Keratinocyte (primary cell): ENCODE results near the gene TTC1. TPM values are rescaled to one million over a fixed set of nuclear protein-coding genes. Genes with fewer than 3 reads are reported as not detected.

Source experiments
- DNase-seq: peaks from one replicate; pipeline ENCODE4 v3.0.0-alpha.2; 2011; ENCODE audit warnings: low read depth, missing footprints, low spot score
- FAIRE-seq: peaks from 2 replicates; lab custom pipeline; 2011; peaks lifted over from hg19 to GRCh38; lab: Jason Lieb, UNC
- H2AFZ ChIP-seq: 2 replicates; pipeline ENCODE4 v1.6.0; 2012; ENCODE audit warnings: low read length, control low read depth, inconsistent platforms; ENCODE audit not compliant: control insufficient read depth
- H3K27ac ChIP-seq: 2 replicates; pipeline ENCODE4 v1.5.1; 2011; ENCODE audit warnings: low read length; ENCODE audit not compliant: control insufficient read depth, insufficient read depth
- H3K27me3 ChIP-seq: 3 replicates; pipeline ENCODE4 v1.6.0; 2011; ENCODE audit warnings: low read length; ENCODE audit not compliant: control insufficient read depth, insufficient read depth; ENCODE audit errors: extremely low read depth
- H3K36me3 ChIP-seq, 2 experiments: 2 replicates in 1 of 2; 3 replicates in 1 of 2; pipeline ENCODE4 v1.5.1; 2011; ENCODE audit warnings: low read length in 2 of 2, mild to moderate bottlenecking in 1 of 2; ENCODE audit not compliant: control insufficient read depth in 2 of 2, insufficient read depth in 2 of 2; ENCODE audit errors: extremely low read depth in 1 of 2
- H3K4me1 ChIP-seq: 3 replicates; pipeline ENCODE4 v1.5.1; 2011; ENCODE audit warnings: low read length; ENCODE audit not compliant: control insufficient read depth, insufficient read depth; ENCODE audit errors: extremely low read depth
- H3K4me2 ChIP-seq: 3 replicates; pipeline ENCODE4 v1.6.0; 2011; ENCODE audit warnings: low read depth, low read length; ENCODE audit not compliant: control insufficient read depth, insufficient read depth; ENCODE audit errors: extremely low read depth
- H3K4me3 ChIP-seq, 3 experiments: fragments of 200-600 bp in 1 of 3; sonication (generic) in 1 of 3; 2 replicates in 2 of 3; 3 replicates in 1 of 3; pipeline ENCODE4 v1.5.1; 2011 to 2016; ENCODE audit warnings: low read length in 3 of 3, mild to moderate bottlenecking in 3 of 3, control low read depth in 2 of 3, inconsistent platforms in 1 of 3, low read depth in 1 of 3, mixed read lengths in 1 of 3, mixed run types in 1 of 3, moderate library complexity in 1 of 3; ENCODE audit not compliant: control insufficient read depth in 2 of 3, insufficient read depth in 2 of 3; ENCODE audit errors: extremely low read depth in 1 of 3
- H3K79me2 ChIP-seq: 2 replicates; pipeline ENCODE4 v1.6.0; 2012; ENCODE audit warnings: low read length; ENCODE audit not compliant: control insufficient read depth, insufficient read depth
- H3K9ac ChIP-seq: 3 replicates; pipeline ENCODE4 v1.6.0; 2011; ENCODE audit warnings: low read length; ENCODE audit not compliant: control insufficient read depth, insufficient read depth; ENCODE audit errors: extremely low read depth
- H3K9me1 ChIP-seq: 3 replicates; pipeline ENCODE4 v1.6.0; 2011; ENCODE audit warnings: low read length; ENCODE audit not compliant: control insufficient read depth, insufficient read depth; ENCODE audit errors: extremely low read depth
- H3K9me3 ChIP-seq: 2 replicates; pipeline ENCODE4 v1.5.1; 2012; ENCODE audit warnings: low read depth, low read length; ENCODE audit not compliant: control insufficient read depth
- H4K20me1 ChIP-seq: 3 replicates; pipeline ENCODE4 v1.6.0; 2011; ENCODE audit warnings: low read length; ENCODE audit not compliant: control insufficient read depth, insufficient read depth; ENCODE audit errors: extremely low read depth
- EZH2 ChIP-seq: IDR thresholded peaks from one replicate; pipeline ENCODE4 v1.6.1; 2012; ENCODE audit warnings: inconsistent platforms, mild to moderate bottlenecking, low read length, moderate library complexity
- dilution Hi-C: fragments of 300-500 bp; cut with MboI; formaldehyde crosslinking; loops from one replicate; pipeline ENCODE4 v1.7.0; 2020; ENCODE audit warnings: low sequenced_read_pairs; ENCODE audit not compliant: extremely low pct_ligation_motif_present
- polyA plus RNA-seq, 5 experiments: library from polyadenylated mRNA; depleted of rRNA in 3 of 5; stranded (reverse) in 3 of 5; stranded (forward) in 1 of 5; unstranded in 1 of 5; fragments of >200 nt; gene quantifications; 1 replicate in 1 of 5; 2 replicates in 3 of 5; 3 replicates in 1 of 5; pipeline versions ENCODE4 v1.2.1 to v1.2.3, GENCODE V29; 2011 to 2012; ENCODE audit warnings: missing spikeins in 2 of 5, low read depth in 1 of 5, low replicate concordance in 1 of 5
- TF ChIP-seq, protein P1 (sequence below), 3 experiments: IDR thresholded peaks in 1 of 3; conservative IDR thresholded peaks in 1 of 3; optimal IDR thresholded peaks in 1 of 3; 2 replicates in 2 of 3; 3 replicates in 1 of 3; pipeline versions ENCODE3 to v1.5.1; 2011; ENCODE audit warnings: low read length in 3 of 3, mild to moderate bottlenecking in 3 of 3, moderate library complexity in 2 of 3, control low read depth in 1 of 3, inconsistent platforms in 1 of 3; ENCODE audit not compliant: insufficient read depth in 2 of 3; ENCODE audit errors: extremely low read depth in 1 of 3

The TTC1 gene
- polyA plus RNA-seq, 1 donor (not counting 4 experiments of a cell fraction or from before 2014, with no cell fraction given): 51.7 TPM

DNA sequence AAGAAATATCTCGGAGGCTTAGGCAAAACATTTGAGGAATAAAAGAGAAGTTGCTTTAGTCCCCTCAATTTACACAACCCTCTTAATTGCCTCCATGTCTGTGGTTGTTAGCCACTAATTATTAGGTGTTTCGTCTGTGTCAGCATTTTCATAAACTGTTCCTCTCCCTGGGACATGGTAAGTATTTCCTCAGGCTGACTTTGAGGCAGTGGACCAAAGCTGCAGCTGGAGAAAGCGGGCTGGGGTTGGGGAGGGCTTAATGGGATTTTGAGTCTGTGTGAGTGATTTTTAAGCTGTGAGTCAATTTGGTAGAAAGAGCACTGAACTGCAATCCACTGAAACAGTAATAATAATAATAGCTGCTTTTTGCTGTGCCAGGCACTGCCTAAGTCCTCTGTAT lies 13.0 kb upstream of the TTC1 start:
- Histone ChIP-seq H3K9ac (no peak overlapping the region), H4K20me1 (no peaks in the 10 kb centered on the region), H3K27ac (no peak overlapping the region), H3K4me1 (no peaks in the 10 kb centered on the region), H3K27me3 (no peaks in the 10 kb centered on the region), H2AFZ (no peak overlapping the region), H3K9me1 (no peaks in the 10 kb centered on the region), H3K79me2 (no peaks in the 10 kb centered on the region), H3K9me3 (peaks cover 5% of the 10 kb centered on the region), H3K36me3 (no peaks in the 10 kb centered on the region), H3K4me3 (no peak overlapping the region), H3K4me2 (no peak overlapping the region)
- TF ChIP-seq, protein P1, sequence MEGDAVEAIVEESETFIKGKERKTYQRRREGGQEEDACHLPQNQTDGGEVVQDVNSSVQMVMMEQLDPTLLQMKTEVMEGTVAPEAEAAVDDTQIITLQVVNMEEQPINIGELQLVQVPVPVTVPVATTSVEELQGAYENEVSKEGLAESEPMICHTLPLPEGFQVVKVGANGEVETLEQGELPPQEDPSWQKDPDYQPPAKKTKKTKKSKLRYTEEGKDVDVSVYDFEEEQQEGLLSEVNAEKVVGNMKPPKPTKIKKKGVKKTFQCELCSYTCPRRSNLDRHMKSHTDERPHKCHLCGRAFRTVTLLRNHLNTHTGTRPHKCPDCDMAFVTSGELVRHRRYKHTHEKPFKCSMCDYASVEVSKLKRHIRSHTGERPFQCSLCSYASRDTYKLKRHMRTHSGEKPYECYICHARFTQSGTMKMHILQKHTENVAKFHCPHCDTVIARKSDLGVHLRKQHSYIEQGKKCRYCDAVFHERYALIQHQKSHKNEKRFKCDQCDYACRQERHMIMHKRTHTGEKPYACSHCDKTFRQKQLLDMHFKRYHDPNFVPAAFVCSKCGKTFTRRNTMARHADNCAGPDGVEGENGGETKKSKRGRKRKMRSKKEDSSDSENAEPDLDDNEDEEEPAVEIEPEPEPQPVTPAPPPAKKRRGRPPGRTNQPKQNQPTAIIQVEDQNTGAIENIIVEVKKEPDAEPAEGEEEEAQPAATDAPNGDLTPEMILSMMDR (optimal IDR thresholded peaks at IDR 0.05 in 1 of 3, IDR thresholded peaks at IDR 0.05 in 1 of 3, conservative IDR thresholded peaks at IDR 0.05 in 1 of 3; ENCODE audit: extremely low read depth in 1 of 3, insufficient read depth in 2 of 3, low read length in 3 of 3): no peak
- TF ChIP-seq EZH2: no peak
- dilution Hi-C loops: no loop called here
- no peak for DNase-seq
- no peak for FAIRE-seq

DNA sequence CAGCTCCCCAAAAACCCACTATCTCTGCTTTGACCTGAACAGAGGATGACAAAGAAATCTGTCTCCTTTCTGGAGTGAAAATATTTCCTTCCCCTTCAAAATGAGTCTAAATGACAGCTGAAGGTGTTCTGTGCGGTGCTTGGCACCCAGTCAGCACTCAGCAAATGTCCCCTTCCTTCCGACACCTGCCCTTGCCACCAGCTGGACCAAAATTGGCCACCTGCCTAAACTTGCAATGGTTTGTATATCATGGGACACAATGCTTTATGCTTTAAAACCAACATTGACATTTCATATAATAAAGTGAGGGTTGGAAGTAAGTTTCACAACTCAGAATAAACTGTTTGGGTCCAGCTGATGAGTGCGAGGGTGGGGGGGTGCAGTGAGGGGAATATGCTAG lies 7.5 kb upstream of the TTC1 start:
- no peak overlapping the region for H3K4me2 ChIP-seq
- no peak overlapping the region for H3K27ac ChIP-seq
- H3K9ac ChIP-seq: no peak overlapping the region
- no peak for TF ChIP-seq EZH2
- TF ChIP-seq, protein P1 (optimal IDR thresholded peaks at IDR 0.05 in 1 of 3, IDR thresholded peaks at IDR 0.05 in 1 of 3, conservative IDR thresholded peaks at IDR 0.05 in 1 of 3; ENCODE audit: extremely low read depth in 1 of 3, insufficient read depth in 2 of 3, low read length in 3 of 3): no peak
- H4K20me1 ChIP-seq: no peaks in the 10 kb centered on the region
- H3K36me3 ChIP-seq: no peaks in the 10 kb centered on the region
- dilution Hi-C loops: no loop called here
- H3K9me3 ChIP-seq: no peaks in the 10 kb centered on the region
- DNase-seq (no peak), FAIRE-seq (no peak)
- no peaks in the 10 kb centered on the region for H3K79me2 ChIP-seq
- no peaks in the 10 kb centered on the region for H3K4me1 ChIP-seq
- no peak overlapping the region for H3K4me3 ChIP-seq
- H3K9me1 ChIP-seq: no peaks in the 10 kb centered on the region
- no peaks in the 10 kb centered on the region for H3K27me3 ChIP-seq
- no peak overlapping the region for H2AFZ ChIP-seq
